Mucosa of descending colon (tissue), 3 donors: Measurements from ENCODE around the gene MRS2. TPM values are rescaled to one million over a fixed set of nuclear protein-coding genes. Genes with fewer than 3 reads are reported as not detected.

Experiments used
- ATAC-seq: fragments of 200-7000 bp; cut with Tn5 transposase; one replicate; pipeline ENCODE4 v1.9.1; 2020; ENCODE audit warnings: mild to moderate bottlenecking, moderate library complexity
- DNase-seq, 3 donors: peaks; one replicate each; pipeline ENCODE4 v3.0.0-alpha.2; 2020
- H3K36me3 ChIP-seq: fragments of 200-600 bp; one replicate; pipeline ENCODE4 v1.8.0; 2021; ENCODE audit warnings: low read depth, mild to moderate bottlenecking
- H3K4me1 ChIP-seq: fragments of 200-600 bp; one replicate; pipeline ENCODE4 v1.8.0; 2021; ENCODE audit warnings: low read depth, mild to moderate bottlenecking
- H3K4me3 ChIP-seq: fragments of 200-600 bp; one replicate; pipeline ENCODE4 v1.8.0; 2021; ENCODE audit warnings: mild to moderate bottlenecking
- H3K9me3 ChIP-seq: fragments of 200-600 bp; one replicate; pipeline ENCODE4 v1.8.0; 2021; ENCODE audit warnings: mild to moderate bottlenecking
- intact Hi-C, 2 donors: fragments of 100-400 bp; cut with DNase I in 1 of 2; cut with micrococcal nuclease in 1 of 2; formaldehyde crosslinking; loops; one replicate each; pipeline versions ENCODE4 v1.11.0 to v1.11.1; 2022; cut with DNase I, micrococcal nuclease
- total RNA-seq, 3 donors: library from RNA; stranded (reverse); fragmentation: NEBNext Ultra II Directional in 2 of 3; extraction: Animal tissue kit (Norgen Biotek cat#: 25700) in 2 of 3; gene quantifications; one replicate each; pipeline versions ENCODE4 v1.2.1 to v1.2.4, GENCODE V29; 2021 to 2023
- TF ChIP-seq, protein P1 (sequence below): fragments of 200-600 bp; IDR thresholded peaks from one replicate; pipeline ENCODE4 v1.8.0; 2022; ENCODE audit warnings: antibody characterized with exemption, mild to moderate bottlenecking
- donor health status: DM: no; HTN: no; CAD: no; lungs with moderate emphysema.
- donor health status: DM: no; HTN: no; CAD: no.
- donor health status: DM: no; HTN: yes; CAD: no.

Gene MRS2
- total RNA-seq, 3 donors from 2014 or later: 25.4 to 32.1 (median 28.9) TPM

DNA sequence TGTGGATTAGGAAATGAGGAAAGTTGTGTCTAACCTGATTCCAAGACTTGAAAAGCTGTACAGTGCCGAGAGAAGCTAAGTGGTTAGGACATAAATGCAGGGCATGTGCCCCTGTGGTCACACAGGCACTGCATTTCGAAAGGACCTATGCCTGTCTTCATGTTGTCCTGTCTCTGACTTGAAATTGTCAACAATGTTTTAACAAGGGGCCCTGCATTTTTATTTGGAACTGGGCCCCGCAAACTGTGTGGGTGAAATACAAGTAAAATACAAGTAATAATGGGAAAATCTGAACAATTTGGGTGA is 38.8 kb downstream of the MRS2 start:
- TF ChIP-seq, protein P1, sequence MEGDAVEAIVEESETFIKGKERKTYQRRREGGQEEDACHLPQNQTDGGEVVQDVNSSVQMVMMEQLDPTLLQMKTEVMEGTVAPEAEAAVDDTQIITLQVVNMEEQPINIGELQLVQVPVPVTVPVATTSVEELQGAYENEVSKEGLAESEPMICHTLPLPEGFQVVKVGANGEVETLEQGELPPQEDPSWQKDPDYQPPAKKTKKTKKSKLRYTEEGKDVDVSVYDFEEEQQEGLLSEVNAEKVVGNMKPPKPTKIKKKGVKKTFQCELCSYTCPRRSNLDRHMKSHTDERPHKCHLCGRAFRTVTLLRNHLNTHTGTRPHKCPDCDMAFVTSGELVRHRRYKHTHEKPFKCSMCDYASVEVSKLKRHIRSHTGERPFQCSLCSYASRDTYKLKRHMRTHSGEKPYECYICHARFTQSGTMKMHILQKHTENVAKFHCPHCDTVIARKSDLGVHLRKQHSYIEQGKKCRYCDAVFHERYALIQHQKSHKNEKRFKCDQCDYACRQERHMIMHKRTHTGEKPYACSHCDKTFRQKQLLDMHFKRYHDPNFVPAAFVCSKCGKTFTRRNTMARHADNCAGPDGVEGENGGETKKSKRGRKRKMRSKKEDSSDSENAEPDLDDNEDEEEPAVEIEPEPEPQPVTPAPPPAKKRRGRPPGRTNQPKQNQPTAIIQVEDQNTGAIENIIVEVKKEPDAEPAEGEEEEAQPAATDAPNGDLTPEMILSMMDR: no peak
- Histone ChIP-seq H3K36me3 (no peaks in the 10 kb centered on the region), H3K4me1 (no peaks in the 10 kb centered on the region), H3K4me3 (no peak overlapping the region), H3K9me3 (no peaks in the 10 kb centered on the region)
- ATAC-seq: no peak
- no peak for DNase-seq
- intact Hi-C loops: no loop called here

DNA sequence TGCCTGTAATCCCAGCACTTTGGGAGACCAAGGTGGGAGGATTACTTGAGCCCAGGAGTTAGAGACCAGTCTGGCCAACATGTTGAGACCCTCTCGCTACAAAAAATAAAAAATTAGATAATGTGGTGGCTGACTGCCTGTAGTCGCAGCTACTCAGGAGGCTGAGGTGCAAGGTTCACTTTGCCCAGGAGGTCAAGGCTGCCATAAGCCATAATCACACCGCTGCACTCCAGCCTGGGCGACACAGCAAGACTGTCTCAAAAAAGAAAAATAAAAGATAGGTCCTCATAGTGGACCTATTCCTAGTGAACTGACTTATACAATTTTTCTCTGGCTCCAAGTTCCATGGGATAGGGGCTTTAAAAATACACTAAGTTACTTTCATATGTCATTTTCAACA is 41.9 kb downstream of the MRS2 start:
- H3K9me3 ChIP-seq: no peaks in the 10 kb centered on the region
- ATAC-seq: no peak

DNA sequence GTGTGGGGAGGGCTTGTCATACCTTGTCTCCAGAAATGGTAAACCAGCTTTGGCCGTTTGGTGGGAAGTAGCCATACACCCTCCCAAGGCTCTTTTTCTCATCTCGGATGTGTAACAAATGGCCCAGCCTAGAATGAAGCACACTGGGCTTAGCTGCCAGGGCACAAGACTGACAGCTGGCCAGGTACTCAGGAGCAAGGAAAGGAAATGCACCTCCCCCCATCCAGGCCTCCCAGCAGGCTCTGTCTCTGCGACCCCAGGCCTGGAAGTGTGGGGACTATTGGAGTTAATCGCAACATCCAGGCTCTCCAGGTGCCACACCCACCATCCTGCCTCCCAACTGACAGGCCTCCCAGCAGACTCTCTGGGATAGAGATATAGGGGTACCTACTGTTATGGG is 43.0 kb downstream of the MRS2 start:
- intact Hi-C loops: no loop called here
- Histone ChIP-seq H3K36me3 (no peaks in the 10 kb centered on the region), H3K4me1 (no peaks in the 10 kb centered on the region), H3K9me3 (no peaks in the 10 kb centered on the region), H3K4me3 (no peak overlapping the region)
- no peak for DNase-seq
- no peak for ATAC-seq
- TF ChIP-seq, protein P1: no peak

More for the DNA sequence above, 41.9 kb downstream of the MRS2 start:
- Histone ChIP-seq H3K4me3 (no peak overlapping the region), H3K4me1 (no peaks in the 10 kb centered on the region), H3K36me3 (no peaks in the 10 kb centered on the region)
- TF ChIP-seq, protein P1: no peak
- no peak for DNase-seq
- intact Hi-C loops: no loop called here

DNA sequence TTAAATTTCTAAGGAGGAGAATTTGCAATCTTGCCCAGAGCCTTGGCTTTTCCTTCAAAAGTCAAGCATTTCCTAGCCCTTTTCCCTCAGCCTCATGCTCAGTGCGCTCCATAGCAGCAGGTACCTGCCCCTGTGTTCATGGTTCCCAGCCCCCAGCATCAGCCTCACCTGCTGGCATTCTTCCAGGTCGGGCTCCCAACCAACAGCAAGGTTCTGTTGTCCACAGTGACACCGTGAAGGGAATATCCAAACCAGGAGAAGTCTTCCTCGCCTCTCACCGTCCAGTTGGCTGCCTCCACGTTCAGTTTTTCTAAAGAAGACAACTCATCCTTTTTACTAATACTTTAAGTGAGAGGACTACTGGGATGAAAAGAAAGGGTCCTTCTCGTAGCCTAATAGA is 43.9 kb downstream of the MRS2 start:
- intact Hi-C loops: no loop called here
- TF ChIP-seq, protein P1: no peak
- Histone ChIP-seq H3K36me3 (no peaks in the 10 kb centered on the region), H3K9me3 (no peaks in the 10 kb centered on the region), H3K4me1 (no peaks in the 10 kb centered on the region), H3K4me3 (no peak overlapping the region)
- DNase-seq: no peak
- no peak for ATAC-seq

DNA sequence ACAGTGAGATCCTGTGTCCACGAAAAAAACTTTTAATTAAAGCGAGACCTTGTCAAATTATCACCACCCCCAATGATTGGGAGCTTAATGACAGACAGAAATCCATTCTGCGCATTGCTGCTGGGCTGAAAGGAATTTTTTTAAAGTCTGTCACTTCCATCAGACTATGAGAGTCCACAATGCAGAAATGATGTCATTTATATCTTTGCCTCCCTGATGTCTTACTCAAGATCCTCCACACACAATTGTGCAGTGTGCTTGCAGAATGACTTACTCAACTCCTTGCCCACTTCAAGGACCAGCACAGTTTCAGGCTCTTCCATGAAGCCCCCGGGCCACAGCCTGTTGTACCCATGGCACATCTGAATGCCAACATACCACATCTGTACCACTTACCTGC is 45.7 kb downstream of the MRS2 start:
- H3K4me1 ChIP-seq: no peaks in the 10 kb centered on the region
- ATAC-seq (no peak), DNase-seq (no peak)
- TF ChIP-seq, protein P1: no peak
- H3K9me3 ChIP-seq: no peaks in the 10 kb centered on the region
- no peak overlapping the region for H3K4me3 ChIP-seq
- intact Hi-C loops: no loop called here
- H3K36me3 ChIP-seq: no peaks in the 10 kb centered on the region

DNA sequence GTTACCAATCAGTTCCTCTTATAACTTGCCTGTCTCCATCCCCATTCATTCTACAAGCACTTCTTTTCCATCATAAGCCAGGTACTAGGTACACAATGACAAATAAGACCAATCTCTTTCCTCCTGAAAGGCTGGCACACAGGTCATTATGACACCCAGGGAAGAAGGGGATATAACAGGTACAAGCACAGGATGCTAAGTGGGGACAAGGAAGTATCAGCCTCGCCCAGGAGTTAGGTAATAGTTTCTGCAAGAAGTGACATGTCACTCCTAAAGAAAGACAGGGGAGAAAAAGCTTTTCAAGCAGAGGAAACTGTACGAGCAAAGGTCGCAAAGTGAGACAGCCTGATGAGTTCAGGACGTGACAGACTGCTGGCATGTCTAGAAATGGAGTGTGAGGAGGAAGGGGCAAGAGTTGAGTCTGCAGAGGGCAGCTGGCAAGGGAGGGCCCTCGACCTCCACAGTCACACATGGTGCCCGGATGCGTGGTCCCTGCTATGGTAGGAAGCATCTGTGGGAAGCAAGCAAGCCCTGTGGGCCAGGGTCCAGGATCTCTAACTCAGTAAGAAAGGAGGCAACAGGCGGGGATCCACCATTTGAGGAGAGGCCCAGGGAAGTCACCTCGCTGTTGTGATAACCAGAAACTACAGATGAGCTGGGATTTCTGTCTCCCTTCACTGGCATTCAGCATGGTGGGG is 46.2 kb downstream of the MRS2 start:
- H3K36me3 ChIP-seq: no peaks in the 10 kb centered on the region
- TF ChIP-seq, protein P1: no peak
- no peaks in the 10 kb centered on the region for H3K4me1 ChIP-seq
- H3K9me3 ChIP-seq: no peaks in the 10 kb centered on the region
- DNase-seq (no peak), ATAC-seq (peak; percentile 10)
- no peak overlapping the region for H3K4me3 ChIP-seq
- intact Hi-C loops: no loop called here
